Stimulated activated CD4-positive, alpha-beta T cell treated with anti-CD3 and anti-CD28 coated beads, Interleukin-1b, Interleukin-23, amount 100 ng/mL, for 24 hours (primary cell): Measurements from ENCODE around the gene ZNF616.

Experiments
- DNase-seq, 4 experiments: peaks; one replicate each; pipeline ENCODE4 v3.0.0-alpha.2; 2020; ENCODE audit warnings: low read depth in 4 of 4, low spot score in 1 of 4

ZNF616 gene

GRCh38 chr19:52139252-52140031 is at the start of gene ZNF616:
Gene ZNF616, minus strand, starts transcription at chr19:52139938. Its CDS starts 9,426 bp downstream, at chr19:52130512.
- DNase-seq, result peak; percentile 50 to 96 (median 78)

- DNase-seq, result peak in 3 of 4 experiments; percentile 89 to 94 (median 94)
These were observed 49.3 kb upstream of the ZNF616 start for GRCh38 chr19:52188822-52189734.

- no peak for DNase-seq
These were observed 47.7 kb upstream of the ZNF616 start for GRCh38 chr19:52187407-52187806.

DNA sequence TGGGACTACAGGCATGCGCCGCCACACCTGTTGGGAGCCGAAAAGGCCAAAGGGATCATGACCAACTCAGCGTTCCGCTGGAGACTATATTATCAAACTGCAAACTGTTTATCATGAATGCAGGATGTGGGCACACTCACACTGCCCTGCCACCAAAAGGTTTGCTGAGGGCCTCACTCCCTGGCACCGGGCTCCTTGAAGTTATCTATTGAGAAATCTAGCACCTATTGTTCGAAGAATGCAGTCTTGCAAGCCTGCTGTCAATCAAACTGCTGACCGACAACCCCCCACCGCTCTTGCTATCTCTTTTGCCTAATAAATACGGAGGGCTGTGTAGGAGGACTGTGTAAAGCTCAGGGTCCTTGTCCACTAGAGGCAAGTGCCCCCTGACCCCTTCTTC is 36.8 kb upstream of the ZNF616 start:
- DNase-seq, result no peak

GRCh38 chr19:52172347-52172746 is 32.6 kb upstream of the ZNF616 start:
- DNase-seq, result no peak

GRCh38 chr19:52171321-52172169 is 31.8 kb upstream of the ZNF616 start, which contains the start of gene ZNF836:
Gene ZNF836, minus strand, starts transcription at chr19:52171621. Its CDS starts 3,549 bp downstream, at chr19:52168072.
- DNase-seq, result peak; percentile 82 to 88 (median 84)

GRCh38 chr19:52170863-52171320 is 31.2 kb upstream of the ZNF616 start:
- no peak for DNase-seq

DNA sequence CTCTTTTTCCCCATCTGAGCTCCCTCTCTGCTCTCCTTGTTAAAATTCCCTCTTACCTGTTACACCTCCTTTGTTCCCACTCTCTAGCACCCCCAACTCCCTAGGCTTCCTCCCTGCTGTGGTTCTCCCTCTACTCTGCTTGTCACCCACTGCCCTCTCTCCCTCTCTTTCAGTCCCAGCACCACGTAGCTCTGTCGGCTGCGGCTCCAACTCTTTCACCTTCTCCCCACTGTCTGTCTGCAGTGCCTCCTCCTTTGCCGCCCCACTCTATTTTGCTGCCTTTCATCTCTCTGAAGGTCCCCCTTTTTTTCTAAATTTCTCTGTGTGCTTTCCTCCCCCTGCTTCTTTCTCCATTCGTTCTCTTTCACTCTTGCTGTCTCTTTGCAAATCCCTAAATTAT is 30.6 kb upstream of the ZNF616 start:
- no peak for DNase-seq

GRCh38 chr19:52155596-52156359 is 16.0 kb upstream of the ZNF616 start:
- no peak for DNase-seq

DNA sequence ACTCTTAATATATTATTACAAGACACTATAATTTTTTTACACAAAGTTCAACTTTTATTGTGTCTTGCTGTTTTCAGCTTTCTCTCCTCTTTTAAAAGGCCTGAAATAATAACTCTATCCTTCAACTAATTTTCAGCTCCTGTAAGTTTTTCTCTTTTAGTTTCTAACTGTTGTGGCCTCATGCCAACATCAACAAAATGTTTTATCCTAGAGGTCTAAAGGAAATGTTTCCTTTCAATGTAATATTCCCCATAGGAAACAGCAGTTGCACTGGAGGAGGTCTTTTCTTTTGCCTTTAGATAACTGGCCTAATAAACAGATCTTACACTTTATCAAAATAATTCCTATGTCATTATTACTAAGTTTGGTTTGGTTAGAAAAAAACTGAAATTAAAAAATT is 8.5 kb upstream of the ZNF616 start:
- no peak for DNase-seq

- DNase-seq, result no peak
These were observed 2.4 kb upstream of the ZNF616 start for GRCh38 chr19:52142001-52142595.

DNA sequence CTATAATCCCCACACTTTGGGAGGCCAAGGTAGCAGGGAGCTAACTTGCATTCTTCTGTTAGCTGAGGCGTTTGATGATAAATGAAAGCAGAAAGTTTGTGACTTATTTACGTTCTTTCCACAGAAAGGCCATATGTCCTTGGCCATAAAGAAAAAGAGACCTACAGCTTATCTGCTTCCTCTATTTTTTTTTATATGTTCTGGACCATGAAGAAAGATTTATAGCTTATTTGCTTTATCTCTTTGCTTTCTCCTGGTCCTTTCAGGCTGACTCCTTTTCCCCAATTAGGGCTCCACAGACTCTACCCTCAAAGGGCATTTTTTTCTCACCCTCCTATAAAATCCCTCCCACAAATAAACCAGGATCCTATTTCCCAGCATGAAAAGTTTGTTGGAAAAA is 1.5 kb upstream of the ZNF616 start:
- DNase-seq, result no peak

DNA sequence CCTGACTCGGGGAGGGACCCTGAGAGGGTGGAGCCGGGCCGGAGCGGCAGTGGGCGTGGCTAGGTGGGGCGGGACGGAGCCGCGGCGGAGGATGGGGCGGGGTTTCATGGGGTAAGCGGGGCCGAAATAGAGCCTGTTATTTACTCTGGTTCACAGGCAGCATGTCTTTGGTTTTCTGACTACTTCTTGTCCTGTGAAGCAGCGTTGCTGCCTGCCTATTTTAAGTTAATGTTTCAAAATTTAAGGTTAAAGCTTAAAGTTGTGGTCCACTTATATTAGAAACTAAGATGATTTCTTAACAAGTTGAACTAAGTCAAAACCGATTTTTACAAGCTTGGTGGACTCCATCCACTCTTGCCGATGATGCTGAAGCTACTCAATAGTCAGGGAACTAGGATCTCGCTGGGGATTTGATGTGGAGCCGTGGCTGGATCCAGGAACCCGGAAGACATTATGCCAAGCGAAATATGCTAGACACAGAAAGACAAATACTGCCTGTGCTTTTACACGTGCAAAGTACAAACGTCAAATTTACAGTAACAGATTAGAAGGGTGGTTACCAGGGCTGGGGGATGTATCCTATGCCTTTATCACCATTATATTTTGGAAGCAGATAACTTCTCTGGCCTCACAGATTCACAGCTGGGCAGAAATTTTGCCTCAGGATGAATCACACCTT is 433 bp upstream of the ZNF616 start:
- DNase-seq, result peak in 2 of 4 experiments; percentile 96 to 99

GRCh38 chr19:52138983-52139251 is 821 bp downstream of the ZNF616 start:
- DNase-seq, result no peak

DNA sequence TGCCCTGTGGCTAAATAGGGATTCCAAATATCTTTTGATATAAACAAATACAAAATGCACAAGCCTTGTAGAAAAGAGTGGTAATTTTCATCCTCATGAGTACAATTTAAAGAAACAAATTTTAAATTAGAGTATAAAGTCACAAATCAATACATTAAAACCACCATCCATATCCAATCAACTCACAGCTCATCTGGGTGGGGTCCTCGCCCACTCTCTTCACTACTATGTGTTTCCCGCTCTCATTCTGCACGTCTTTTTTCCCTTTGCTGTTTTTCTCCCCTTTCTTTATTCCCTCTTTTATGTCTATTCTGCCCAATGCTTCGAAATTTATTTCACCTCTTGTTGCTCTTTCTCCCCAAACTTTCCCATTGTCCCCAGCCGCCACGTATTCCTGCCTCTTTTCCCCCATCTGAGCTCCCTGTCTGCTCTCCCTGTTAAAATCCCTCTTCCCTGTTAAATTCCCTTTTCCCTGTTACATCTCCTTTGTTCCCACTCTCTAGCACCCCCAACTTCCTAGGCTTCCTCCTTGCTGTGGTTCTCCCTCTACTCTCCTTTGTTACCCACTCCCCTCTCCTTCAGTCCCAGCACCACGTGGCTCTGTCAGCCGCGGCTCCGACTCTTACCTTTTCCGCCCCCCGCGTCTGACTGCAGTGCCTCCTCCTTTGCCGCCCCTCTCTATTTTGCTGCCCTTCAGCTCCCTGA is 1.3 kb downstream of the ZNF616 start:
- peak in 2 of 4 experiments; percentile 13 to 16 for DNase-seq

GRCh38 chr19:52120286-52120685 is 19.5 kb downstream of the ZNF616 start:
- no peak for DNase-seq

DNA sequence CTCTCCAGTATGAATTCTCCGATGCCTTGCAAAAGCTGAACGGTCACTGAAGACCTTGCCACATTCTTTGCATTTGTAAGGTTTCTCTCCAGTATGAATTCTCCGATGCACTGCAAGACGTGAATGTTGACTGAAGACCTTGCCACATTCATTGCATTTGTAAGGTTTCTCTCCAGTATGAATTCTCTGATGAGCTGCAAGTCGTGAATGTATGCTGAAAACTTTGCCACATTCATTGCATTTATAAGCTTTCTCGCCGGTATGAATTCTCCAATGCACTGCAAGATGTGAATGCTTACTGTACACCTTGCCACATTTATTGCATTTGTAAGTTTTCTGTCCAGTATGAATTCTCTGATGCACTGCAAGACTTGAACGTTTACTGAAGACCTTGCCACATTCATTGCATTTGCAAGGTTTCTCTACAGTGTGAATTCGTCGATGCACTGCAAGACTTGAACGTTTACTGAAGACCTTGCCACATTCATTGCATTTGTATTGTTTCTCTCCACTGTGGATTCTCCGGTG is 24.1 kb downstream of the ZNF616 start:
- DNase-seq, result no peak

DNA sequence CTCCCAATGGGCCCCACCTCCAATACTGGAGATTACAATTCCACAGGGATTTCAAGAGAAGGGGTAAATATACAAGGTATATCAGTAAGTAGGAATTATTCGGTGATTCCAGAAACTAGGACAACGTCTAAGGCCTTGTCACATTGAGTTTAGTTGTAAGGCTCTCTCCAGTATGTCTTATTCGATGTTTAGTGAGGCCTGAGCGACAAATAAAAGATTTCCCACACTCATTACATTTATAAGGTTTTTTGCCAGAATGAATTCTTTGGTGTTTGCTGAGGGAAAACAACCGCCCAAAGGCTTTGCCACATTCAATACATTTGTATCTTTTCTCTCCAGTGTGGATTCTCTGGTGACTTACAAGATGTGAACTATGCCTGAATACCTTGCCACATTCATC is 25.0 kb downstream of the ZNF616 start:
- no peak for DNase-seq

- DNase-seq, result no peak
These were observed 27.1 kb downstream of the ZNF616 start for GRCh38 chr19:52112624-52113023.
